Naive thymus-derived CD8-positive, alpha-beta T cell (primary cell): ENCODE results near the gene SLC25A2. TPM values are rescaled to one million over a fixed set of nuclear protein-coding genes. Genes with fewer than 3 reads are reported as not detected.
"Not testable (repeated sequence)": the region's sequence is repeated elsewhere in the genome, so short reads cannot be mapped to it uniquely, and the experiment has no call there.

ENCODE experiments used
- ATAC-seq, 2 donors: fragments of 150-1000 bp; cut with Tn5 transposase in 1 of 2; sonication (Bioruptor Pico), chemical (Tn5 transposase) in 1 of 2; 1 replicate in 1 of 2; 2 replicates in 1 of 2; pipeline ENCODE4 v1.10.0; 2021; ENCODE audit warnings: mild to moderate bottlenecking in 2 of 2, moderate library complexity in 2 of 2
- POLR2A ChIA-PET: fragments of 350-600 bp; sonication (Branson Sonifier 250); formaldehyde crosslinking; loops from one replicate; lab custom pipeline; 2021; ENCODE audit warnings: antibody characterized with exemption; lab: Charles Lee
- DNase-seq, 10 donors: peaks; one replicate each; pipeline versions ENCODE4 v3.0.0 to v3.0.0-alpha.2; 2020 to 2022
- H3K27ac Mint-ChIP-seq, 10 donors: one replicate each; pipeline ENCODE4 v1.8.0; 2020 to 2022; ENCODE audit warnings: mild to moderate bottlenecking in 10 of 10, mixed read lengths in 10 of 10, moderate library complexity in 4 of 10, inconsistent platforms in 1 of 10
- H3K27me3 Mint-ChIP-seq, 5 donors: one replicate each; pipeline ENCODE4 v1.8.0; 2021 to 2022; ENCODE audit warnings: mixed read lengths in 5 of 5
- H3K36me3 Mint-ChIP-seq, 3 donors: one replicate each; pipeline ENCODE4 v1.8.0; 2020 to 2022; ENCODE audit warnings: mixed read lengths in 3 of 3, mild to moderate bottlenecking in 2 of 3, inconsistent platforms in 1 of 3
- H3K4me1 Mint-ChIP-seq, 4 donors: one replicate each; pipeline ENCODE4 v1.8.0; 2021 to 2022; ENCODE audit warnings: mixed read lengths in 4 of 4
- H3K4me3 Mint-ChIP-seq, 10 donors: one replicate each; pipeline ENCODE4 v1.8.0; 2020 to 2022; ENCODE audit warnings: mild to moderate bottlenecking in 10 of 10, mixed read lengths in 10 of 10, moderate library complexity in 6 of 10, inconsistent platforms in 1 of 10
- H3K9me3 Mint-ChIP-seq, 9 donors: one replicate each; pipeline ENCODE4 v1.8.0; 2020 to 2022; ENCODE audit warnings: mixed read lengths in 9 of 9, mild to moderate bottlenecking in 3 of 9, inconsistent platforms in 1 of 9, moderate library complexity in 1 of 9
- polyA plus RNA-seq, 3 donors: library from polyadenylated mRNA; unstranded; fragments of 300-500 nt; fragmentation: Illumina TruSeq; gene quantifications; one replicate each; pipeline ENCODE4 v1.2.3, GENCODE V29; 2021
- total RNA-seq, 8 experiments: library from RNA in 2 of 8; stranded (reverse) in 2 of 8; gene quantifications; one replicate each; pipeline ENCODE4 v1.2.3 and lab custom pipeline; 2021 to 2026

SLC25A2 gene
- total and polyA plus RNA-seq, 5 experiments from 2014 or later, result 2.1 to 2.5 TPM; not detected in 3

DNA sequence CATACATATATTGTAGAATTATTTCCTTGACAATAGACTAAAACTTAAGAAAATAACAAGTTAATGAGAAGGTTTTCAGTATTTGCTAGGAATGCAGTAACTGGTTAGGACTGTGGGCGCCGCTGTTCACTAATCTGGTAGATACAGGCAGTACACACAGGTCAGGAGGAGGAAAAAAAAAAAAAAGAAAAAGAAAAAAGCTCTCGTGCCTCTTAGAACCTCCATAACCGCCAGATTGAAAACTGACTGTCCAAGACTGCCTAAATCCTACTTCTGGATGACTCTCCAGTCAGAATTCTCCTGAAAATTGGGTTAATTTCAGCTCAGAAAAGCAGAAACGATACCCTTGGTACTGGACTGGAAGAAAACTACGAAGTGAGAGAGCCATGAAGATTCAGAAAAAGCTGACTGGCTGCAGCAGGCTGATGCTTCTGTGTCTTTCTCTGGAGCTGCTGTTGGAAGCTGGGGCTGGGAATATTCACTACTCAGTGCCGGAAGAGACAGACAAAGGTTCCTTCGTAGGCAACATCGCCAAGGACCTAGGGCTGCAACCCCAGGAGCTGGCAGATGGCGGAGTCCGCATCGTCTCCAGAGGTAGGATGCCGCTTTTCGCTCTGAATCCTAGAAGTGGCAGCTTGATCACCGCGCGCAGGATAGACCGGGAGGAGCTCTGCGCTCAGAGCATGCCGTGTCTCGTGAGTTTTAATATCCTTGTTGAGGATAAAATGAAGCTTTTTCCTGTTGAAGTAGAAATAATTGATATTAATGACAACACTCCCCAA, 26.6 kb upstream of the SLC25A2 start, which contains the start of gene PCDHGA1:
PCDHGA1 (plus strand) TSS at position 216 of the 782 bp plus-strand sequence.
- peaks cover 6 to 9% (median 7%) of the 10 kb centered on the region in 4 donors for H3K4me1 Mint-ChIP-seq
- peak in 1 of 10 donors; percentile 20 for DNase-seq
- peak in 1 of 2 donors; percentile 45 for ATAC-seq
- H3K9me3 Mint-ChIP-seq, result peaks cover 17 to 89% (median 49%) of the 10 kb centered on the region in 9 donors
- no peak within 1 kb of the TSS for H3K27ac Mint-ChIP-seq
- POLR2A ChIA-PET, result no interaction called here
- peaks cover 13 to 71% (median 60%) of the 10 kb centered on the region in 3 donors for H3K36me3 Mint-ChIP-seq
- H3K4me3 Mint-ChIP-seq, result peak within 1 kb of the TSS in 5 of 10 donors; percentile 5 to 53 (median 24)
- peaks cover 24 to 88% (median 73%) of the 10 kb centered on the region in 5 donors for H3K27me3 Mint-ChIP-seq

GRCh38 chr5:141328231-141328630, 24.4 kb upstream of the SLC25A2 start:
- H3K27me3 Mint-ChIP-seq, result peaks cover 13 to 66% (median 58%) of the 10 kb centered on the region in 5 donors
- H3K4me3 Mint-ChIP-seq, result no peak overlapping the region
- peaks cover 6 to 8% (median 7%) of the 10 kb centered on the region in 4 donors for H3K4me1 Mint-ChIP-seq
- no peak for DNase-seq
- peaks cover 5 to 75% (median 36%) of the 10 kb centered on the region in 9 donors for H3K9me3 Mint-ChIP-seq
- peaks cover 9 to 53% (median 48%) of the 10 kb centered on the region in 3 donors for H3K36me3 Mint-ChIP-seq
- no peak for ATAC-seq
- POLR2A ChIA-PET, result interaction anchor here (0.5 to 0.8 kb wide), 2 partner anchors 11 to 184 kb away, joined by 3 to 6 read pairs; no protein-coding TSS in a partner anchor
- H3K27ac Mint-ChIP-seq, result no peak overlapping the region

DNA sequence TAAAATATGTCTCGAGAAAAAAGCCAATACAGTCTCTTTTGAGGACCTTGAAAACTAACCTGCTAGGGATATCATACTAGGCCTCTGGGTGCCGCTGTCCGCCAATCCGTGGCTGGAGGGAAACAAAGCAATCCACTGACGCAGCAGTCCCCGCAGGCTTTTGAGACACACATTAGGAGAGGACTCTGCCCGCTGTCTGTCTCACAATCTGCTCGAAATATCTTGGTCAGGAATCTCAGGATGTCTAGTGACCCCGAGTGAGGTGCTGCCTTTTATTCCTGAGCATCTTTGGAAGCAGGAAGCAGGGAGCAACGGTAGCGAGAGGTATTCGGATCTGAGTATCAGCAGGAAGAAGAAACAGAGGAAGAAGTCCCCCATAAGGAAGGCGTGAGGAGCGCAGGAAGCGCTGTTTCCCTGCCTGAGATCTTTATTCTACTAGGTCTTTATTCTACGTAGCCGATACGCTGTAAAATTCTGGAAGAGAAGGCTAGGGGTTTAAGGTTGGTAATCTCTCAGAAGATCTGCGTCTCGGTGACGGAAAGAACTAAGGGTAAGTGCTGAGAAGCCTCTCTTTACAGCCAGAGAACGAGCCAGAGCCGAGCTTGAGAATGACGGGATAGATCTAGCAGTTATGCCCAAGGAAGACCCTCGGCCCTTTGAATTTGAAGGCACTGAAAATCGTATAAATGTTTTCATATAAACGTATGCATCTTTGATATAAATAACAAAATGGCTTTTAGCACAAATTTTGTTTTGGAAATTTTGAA, 22.4 kb upstream of the SLC25A2 start:
- H3K36me3 Mint-ChIP-seq, result peaks cover 2 to 49% (median 42%) of the 10 kb centered on the region in 3 donors
- DNase-seq (peak in 9 of 10 donors; percentile 50 to 81 (median 66)), ATAC-seq (peak; percentile 96 to 97)
- H3K27ac Mint-ChIP-seq, result peak overlapping the region; percentile 51 to 93 (median 88)
- H3K27me3 Mint-ChIP-seq, result peaks cover 8 to 48% (median 41%) of the 10 kb centered on the region in 5 donors
- peaks cover 9 to 76% (median 28%) of the 10 kb centered on the region in 9 donors for H3K9me3 Mint-ChIP-seq
- POLR2A ChIA-PET, result interaction anchor here (0.7 kb wide), 1 partner anchor 1344 kb away, joined by 5 read pairs; no protein-coding TSS in a partner anchor
- H3K4me1 Mint-ChIP-seq, result peaks cover 6 to 8% (median 7%) of the 10 kb centered on the region in 4 donors
- peak overlapping the region; percentile 84 to 98 (median 93) for H3K4me3 Mint-ChIP-seq

DNA sequence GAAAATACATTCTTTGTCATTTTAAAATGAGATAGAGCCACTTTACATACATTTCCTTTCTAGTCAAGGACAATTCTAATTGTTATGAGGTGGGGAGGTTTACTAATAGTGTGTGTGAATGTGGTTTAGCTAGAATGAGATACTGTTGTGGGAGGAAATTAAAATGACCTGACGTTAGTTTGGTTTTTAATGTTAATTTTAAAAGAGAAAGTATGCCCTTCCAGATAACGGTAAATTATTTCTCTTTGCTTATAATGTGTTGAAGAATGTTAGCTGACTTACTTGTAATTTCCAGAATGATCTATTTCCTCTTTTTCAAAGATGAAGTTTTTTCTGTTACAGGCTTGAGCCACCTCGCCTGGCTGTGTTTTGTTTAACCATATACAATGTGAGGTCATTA, 18.4 kb upstream of the SLC25A2 start:
- Mint-ChIP-seq H3K27ac (peak overlapping the region in 2 of 10 donors; percentile 58 to 72), H3K36me3 (peaks cover 22 to 57% (median 43%) of the 10 kb centered on the region in 3 donors), H3K9me3 (peaks cover 0 to 78% (median 48%) of the 10 kb centered on the region in 9 donors), H3K27me3 (peaks cover 0 to 17% (median 11%) of the 10 kb centered on the region in 5 donors), H3K4me3 (peak overlapping the region in 3 of 10 donors; percentile 9 to 96 (median 94)), H3K4me1 (peaks cover 28 to 39% (median 33%) of the 10 kb centered on the region in 4 donors)
- DNase-seq (no peak), ATAC-seq (no peak)
- POLR2A ChIA-PET, result no interaction called here

DNA sequence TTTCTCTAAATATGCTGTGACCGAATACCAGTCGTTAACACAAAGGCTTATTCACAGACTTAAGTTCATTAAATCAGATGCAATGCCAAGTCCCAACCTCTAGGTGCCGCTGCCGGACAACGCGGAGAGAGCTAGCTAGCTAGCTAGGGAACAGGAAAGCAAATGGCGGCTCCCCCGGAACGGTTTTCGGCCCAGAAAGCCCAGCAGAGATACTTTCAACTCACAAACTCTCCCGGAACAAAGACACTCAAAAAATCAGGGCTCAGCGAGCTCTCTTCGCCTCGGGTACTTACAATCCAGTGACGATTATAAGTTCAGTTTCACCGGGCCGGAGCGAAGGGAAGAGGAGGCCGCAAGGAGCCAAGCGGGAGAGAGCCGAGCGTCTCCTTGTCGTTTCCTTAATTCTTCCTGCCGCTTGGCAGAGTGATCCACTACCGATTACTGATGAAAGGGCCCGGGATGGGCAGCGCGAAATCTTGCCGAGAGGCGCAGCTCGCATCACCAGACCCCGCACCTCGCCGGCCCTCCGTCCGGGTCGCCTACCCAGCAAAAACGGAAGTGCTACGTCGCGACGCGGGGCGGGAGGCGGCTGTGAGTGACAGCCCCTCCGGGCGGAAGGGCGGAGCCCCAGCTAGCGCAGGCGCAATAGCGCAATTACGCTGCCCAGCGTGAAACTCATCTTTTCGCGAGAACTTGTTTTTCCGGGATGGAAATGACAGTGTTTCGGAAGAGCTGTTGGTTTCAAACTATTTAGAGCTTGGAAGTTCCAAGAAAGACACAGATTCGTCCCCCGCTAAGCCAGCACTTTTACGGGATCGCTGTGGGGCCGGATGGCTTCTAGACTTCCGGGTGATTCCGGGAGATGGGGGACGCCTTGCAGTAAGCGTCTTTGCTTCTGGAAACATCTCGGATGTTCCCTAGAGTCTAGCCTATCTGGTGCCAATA, 16.6 kb upstream of the SLC25A2 start, which contains the start of gene TAF7:
TAF7 (minus strand) TSS at position 560 of the 945 bp plus-strand sequence. CDS start 740 bp downstream, outside the sequence.
- Mint-ChIP-seq H3K36me3 (peaks cover 28 to 71% (median 35%) of the 10 kb centered on the region in 3 donors), H3K27me3 (peaks cover 0 to 4% (median 1%) of the 10 kb centered on the region in 5 donors)
- ATAC-seq, result peak; percentile 88 to 89

DNA sequence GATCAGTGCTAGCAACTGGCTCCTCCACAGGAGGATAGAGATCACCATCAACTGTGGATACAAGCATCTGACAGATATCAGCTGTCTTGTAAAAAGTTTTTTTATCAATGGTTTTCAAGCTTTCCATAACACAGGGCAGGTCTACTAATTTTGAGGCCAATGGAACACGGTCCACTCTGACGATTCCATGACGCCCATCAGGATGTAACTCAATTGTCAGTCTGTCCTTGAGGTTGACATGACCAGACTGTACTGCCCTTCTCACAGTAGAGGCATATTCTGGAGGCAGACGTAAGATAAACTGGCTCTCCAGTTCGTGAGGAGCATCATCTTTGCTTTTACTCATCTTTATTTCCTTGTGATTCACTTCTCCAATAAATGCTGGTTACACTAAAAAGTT, 15.8 kb upstream of the SLC25A2 start:
- DNase-seq, result no peak
- H3K36me3 Mint-ChIP-seq, result peaks cover 36 to 79% (median 43%) of the 10 kb centered on the region in 3 donors
- H3K9me3 Mint-ChIP-seq, result peaks cover 12 to 87% (median 54%) of the 10 kb centered on the region in 9 donors
- peak overlapping the region in 7 of 10 donors; percentile 97 to 100 (median 99) for H3K27ac Mint-ChIP-seq
- no peak for ATAC-seq
- POLR2A ChIA-PET, result interaction anchor here (0.6 to 1.9 kb wide), 13 partner anchors 60 to 772 kb away, joined by 4 to 13 read pairs (median 5); partner anchors contain the start of genes DIAPH1, EIF4EBP3, HDAC3 and IK
- H3K4me3 Mint-ChIP-seq, result peak overlapping the region; percentile 92 to 100 (median 98)
- peaks cover 20 to 36% (median 29%) of the 10 kb centered on the region in 4 donors for H3K4me1 Mint-ChIP-seq
- H3K27me3 Mint-ChIP-seq, result peaks cover 0 to 2% (median 1%) of the 10 kb centered on the region in 5 donors

More for the DNA sequence above, 16.6 kb upstream of the SLC25A2 start, which contains the start of gene TAF7:
- Mint-ChIP-seq H3K9me3 (peaks cover 4 to 81% (median 48%) of the 10 kb centered on the region in 9 donors), H3K27ac (peak within 1 kb of the TSS; percentile 97 to 100 (median 99)), H3K4me3 (peak within 1 kb of the TSS; percentile 92 to 100 (median 98)), H3K4me1 (peaks cover 20 to 31% (median 28%) of the 10 kb centered on the region in 4 donors)
- POLR2A ChIA-PET, result interaction anchor here (0.6 to 1.9 kb wide), 18 partner anchors 8 to 773 kb away, joined by 3 to 13 read pairs (median 5); partner anchors contain the start of genes DIAPH1, EIF4EBP3, HDAC3 and IK
- DNase-seq, result peak; percentile 86 to 96 (median 90)

DNA sequence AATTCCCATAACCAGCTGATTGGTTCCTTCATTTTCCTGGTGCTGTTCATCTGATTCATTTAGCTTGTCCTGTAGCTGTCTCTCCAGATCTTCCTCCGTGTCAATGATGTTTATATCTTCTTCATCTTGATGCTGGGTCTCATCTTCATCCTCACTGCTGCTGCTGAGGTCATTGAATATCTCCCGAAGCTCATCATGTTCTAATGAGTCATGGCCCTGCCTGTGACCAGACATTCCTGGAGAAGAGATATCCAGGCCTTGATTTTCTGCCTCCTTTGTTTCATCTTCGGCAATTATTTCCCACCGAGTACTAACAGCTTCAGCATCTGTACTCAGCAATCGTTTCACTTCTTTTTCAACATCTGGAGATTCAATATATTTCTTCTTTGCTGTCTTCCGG, 15.4 kb upstream of the SLC25A2 start:
- peaks cover 20 to 36% (median 29%) of the 10 kb centered on the region in 4 donors for H3K4me1 Mint-ChIP-seq

DNA sequence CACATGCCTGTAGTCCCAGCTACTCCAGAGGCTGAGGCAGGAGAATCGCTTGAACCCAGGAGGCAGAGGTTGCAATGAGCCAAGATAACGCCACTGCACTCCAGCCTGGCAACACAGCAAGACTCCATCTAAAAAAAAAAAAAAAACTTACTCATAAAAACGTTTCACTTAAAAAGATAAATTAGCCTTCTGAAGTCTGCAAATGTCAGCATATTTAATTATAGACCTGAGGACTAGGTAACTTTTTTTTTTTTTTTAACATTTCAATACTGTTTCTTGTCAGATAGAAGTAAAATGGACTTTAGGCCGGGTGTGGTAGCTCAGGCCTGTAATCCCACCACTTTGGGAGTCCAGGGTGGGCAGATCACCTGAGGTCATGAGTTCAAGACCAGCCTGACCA, 13.1 kb upstream of the SLC25A2 start:
- Mint-ChIP-seq H3K36me3 (peaks cover 42 to 92% (median 65%) of the 10 kb centered on the region in 3 donors), H3K4me1 (peaks cover 20 to 36% (median 29%) of the 10 kb centered on the region in 4 donors), H3K9me3 (peaks cover 18 to 99% (median 67%) of the 10 kb centered on the region in 9 donors), H3K27ac (peak overlapping the region in 1 of 10 donors; percentile 9)
- not testable (repeated sequence) for H3K4me3 Mint-ChIP-seq, DNase-seq, ATAC-seq, H3K27me3 Mint-ChIP-seq
- POLR2A ChIA-PET, result interaction anchor here (0.7 kb wide), 1 partner anchor 755 kb away, joined by 5 read pairs; no protein-coding TSS in a partner anchor

More for the DNA sequence above, 15.4 kb upstream of the SLC25A2 start:
- Mint-ChIP-seq H3K27ac (peak overlapping the region in 3 of 10 donors; percentile 11 to 100 (median 14)), H3K9me3 (peaks cover 17 to 90% (median 57%) of the 10 kb centered on the region in 9 donors), H3K4me3 (peak overlapping the region in 9 of 10 donors; percentile 29 to 100 (median 97)), H3K36me3 (peaks cover 36 to 81% (median 48%) of the 10 kb centered on the region in 3 donors), H3K27me3 (peaks cover 0 to 1% (median 0%) of the 10 kb centered on the region in 5 donors)
- POLR2A ChIA-PET, result interaction anchor here (0.6 to 1.9 kb wide), 3 partner anchors 59 to 318 kb away, joined by 4 to 9 read pairs (median 5); partner anchors contain the start of genes HDAC3 and RELL2
- ATAC-seq (no peak), DNase-seq (no peak)

DNA sequence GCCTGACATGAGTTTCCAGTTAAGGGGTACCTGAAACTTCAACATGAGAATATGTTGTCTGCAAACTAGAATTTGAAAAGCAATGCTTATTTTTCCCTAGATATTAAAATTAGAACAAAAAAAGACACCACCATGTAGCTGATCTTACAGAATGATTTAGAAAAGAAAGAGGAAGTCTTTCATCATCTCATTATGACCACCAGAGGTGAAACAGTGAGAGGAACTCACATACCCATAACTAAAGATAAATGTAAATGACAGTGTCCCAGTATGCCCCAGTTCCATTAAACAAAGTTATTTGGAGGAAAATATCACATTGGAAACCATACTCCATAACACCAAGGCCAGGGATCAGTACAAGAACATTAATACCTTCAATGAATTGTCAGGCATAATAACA, 9.9 kb upstream of the SLC25A2 start:
- H3K36me3 Mint-ChIP-seq, result peaks cover 33 to 86% (median 58%) of the 10 kb centered on the region in 3 donors
- H3K4me3 Mint-ChIP-seq, result no peak overlapping the region
- DNase-seq (no peak), ATAC-seq (no peak)
- POLR2A ChIA-PET, result no interaction called here
- peaks cover 4 to 11% (median 7%) of the 10 kb centered on the region in 4 donors for H3K4me1 Mint-ChIP-seq
- H3K9me3 Mint-ChIP-seq, result peaks cover 19 to 99% (median 58%) of the 10 kb centered on the region in 9 donors
- no peak overlapping the region for H3K27ac Mint-ChIP-seq
- no peaks in the 10 kb centered on the region for H3K27me3 Mint-ChIP-seq

- peaks cover 0 to 2% (median 0%) of the 10 kb centered on the region in 4 donors for H3K4me1 Mint-ChIP-seq
- no peak overlapping the region for H3K4me3 Mint-ChIP-seq
- peak overlapping the region in 1 of 10 donors; percentile 29 for H3K27ac Mint-ChIP-seq
- ATAC-seq (no peak), DNase-seq (no peak)
- POLR2A ChIA-PET, result no interaction called here
- no peaks in the 10 kb centered on the region for H3K27me3 Mint-ChIP-seq
- H3K9me3 Mint-ChIP-seq, result peaks cover 3 to 94% (median 39%) of the 10 kb centered on the region in 9 donors
- peaks cover 11 to 67% (median 48%) of the 10 kb centered on the region in 3 donors for H3K36me3 Mint-ChIP-seq
Observed at GRCh38 chr5:141306630-141307029, 2.8 kb upstream of the SLC25A2 start.
